K562 (cell line): ENCODE data around the gene UQCC2. TPM values are rescaled to one million over a fixed set of nuclear protein-coding genes. Genes with fewer than 3 reads are reported as not detected.

ENCODE experiments used
- BHLHE40 ChIP-seq: IDR thresholded peaks from 2 replicates; pipeline ENCODE4 v1.6.1; 2011; ENCODE audit warnings: low read length, improper control_type of control experiment
- BRF1 ChIP-seq: IDR thresholded peaks from 3 replicates; pipeline ENCODE4 v1.6.1; 2011; ENCODE audit warnings: borderline replicate concordance, mild to moderate bottlenecking; ENCODE audit not compliant: insufficient read length; ENCODE audit errors: extremely low read depth
- CBFA2T3 ChIP-seq: fragments of 450-650 bp; IDR thresholded peaks from 2 replicates; pipeline ENCODE4 v1.6.1; 2017
- CREB3L1 ChIP-seq: fragments of 450-650 bp; IDR thresholded peaks from 2 replicates; pipeline ENCODE4 v1.6.1; 2014; ENCODE audit warnings: low read depth, mild to moderate bottlenecking, moderate library complexity, borderline replicate concordance
- FOXA1 ChIP-seq: fragments of 450-650 bp; IDR thresholded peaks from 2 replicates; pipeline ENCODE4 v1.6.1; 2016; ENCODE audit warnings: mild to moderate bottlenecking, borderline replicate concordance
- GATAD2A ChIP-seq: fragments of 450-650 bp; IDR thresholded peaks from 2 replicates; pipeline ENCODE4 v1.6.1; 2017
- HDAC1 ChIP-seq, 2 experiments: fragments of 450-650 bp; IDR thresholded peaks; 2 replicates each; pipeline ENCODE4 v1.6.1; 2016 to 2017; ENCODE audit warnings: inconsistent platforms in 1 of 2, mild to moderate bottlenecking in 1 of 2, moderate library complexity in 1 of 2
- HNRNPH1 ChIP-seq: fragments of 200-400 bp; formaldehyde crosslinking; optimal IDR thresholded peaks from 2 replicates; pipeline ENCODE3; 2017; ENCODE audit warnings: low read depth, mild to moderate bottlenecking, low read length, moderate library complexity
- MTF1 ChIP-seq: fragments of 250-450 bp; sonication (Bioruptor Pico); IDR thresholded peaks from 2 replicates; pipeline ENCODE4 v1.9.0; 2021; ENCODE audit warnings: moderate library complexity, mild to moderate bottlenecking, inconsistent platforms, borderline replicate concordance
- NFE2L1 ChIP-seq: fragments of 450-650 bp; IDR thresholded peaks from 2 replicates; pipeline ENCODE4 v1.6.1; 2016; ENCODE audit warnings: missing genetic modification characterization, low read depth, mild to moderate bottlenecking, missing compliant biosample characterization, moderate library complexity, borderline replicate concordance
- NFRKB ChIP-seq: fragments of 450-650 bp; IDR thresholded peaks from 2 replicates; pipeline ENCODE4 v1.6.1; 2016; ENCODE audit warnings: low read depth
- NR1H2 ChIP-seq: sonication (generic); formaldehyde crosslinking; IDR thresholded peaks from 2 replicates; pipeline ENCODE4 v1.4.0; 2020; ENCODE audit warnings: mild to moderate bottlenecking, missing genetic modification reagents
- PHB2 ChIP-seq: fragments of 450-650 bp; IDR thresholded peaks from 2 replicates; pipeline ENCODE4 v1.6.1; 2017; ENCODE audit warnings: low read depth
- POLR2AphosphoS2 ChIP-seq: IDR thresholded peaks from 2 replicates; pipeline ENCODE4 v1.6.1; 2012; ENCODE audit warnings: low read length, improper control_type of control experiment
- RAD51 ChIP-seq: fragments of 450-650 bp; IDR thresholded peaks from 2 replicates; pipeline ENCODE4 v1.7.1; 2016; ENCODE audit warnings: low read depth, mild to moderate bottlenecking, borderline replicate concordance
- TAF15 ChIP-seq: fragments of 200-400 bp; formaldehyde crosslinking; IDR thresholded peaks from 2 replicates; pipeline ENCODE4 v1.6.1; 2017; ENCODE audit warnings: mild to moderate bottlenecking, low read depth, low read length, moderate library complexity
- ZEB2 ChIP-seq: fragments of 450-650 bp; IDR thresholded peaks from 2 replicates; pipeline ENCODE4 v1.6.1; 2016
- ZNF316 ChIP-seq: fragments of 450-650 bp; IDR thresholded peaks from 2 replicates; pipeline ENCODE4 v1.6.1; 2016
- ZNF511 ChIP-seq: sonication (generic); formaldehyde crosslinking; IDR thresholded peaks from 2 replicates; pipeline ENCODE4 v1.8.0; 2022; ENCODE audit warnings: mild to moderate bottlenecking, missing genetic modification reagents
- ZNF551 ChIP-seq: fragments of 250-450 bp; sonication (Bioruptor Pico); IDR thresholded peaks from 2 replicates; pipeline ENCODE4 v1.5.0; 2021; ENCODE audit warnings: mild to moderate bottlenecking, moderate library complexity
- ZNF609 ChIP-seq: sonication (generic); formaldehyde crosslinking; IDR thresholded peaks from 2 replicates; pipeline ENCODE4 v1.8.1; 2023; ENCODE audit warnings: missing genetic modification reagents, mild to moderate bottlenecking, borderline replicate concordance
- polyA plus RNA-seq, 8 experiments: library from polyadenylated mRNA; depleted of rRNA in 4 of 8; stranded (reverse) in 5 of 8; unstranded in 3 of 8; fragments of >200 nt; fragmentation: Nextera tagmentation in 2 of 8; fragmentation: Illumina TruSeq in 1 of 8; extraction: Ambion mirVana in 2 of 8; extraction: Trizol in 1 of 8; gene quantifications; 2 replicates each; pipeline versions ENCODE4 v1.2.1 to v1.2.3, GENCODE V29; 2011 to 2014; ENCODE audit warnings: inconsistent platforms in 1 of 8, missing spikeins in 1 of 8
- total RNA-seq, 7 experiments: library from RNA; depleted of rRNA in 6 of 7; stranded (reverse); fragments of >200 nt in 6 of 7; fragmentation: Illumina TruSeq in 2 of 7; extraction: Trizol in 2 of 7; gene quantifications; 2 replicates each; pipeline versions ENCODE4 v1.2.1 to v1.2.3, GENCODE V29; 2011 to 2021; ENCODE audit warnings: low replicate concordance in 1 of 7

UQCC2 gene
- total and polyA plus RNA-seq, 9 of the 15 experiments (the other 6 are each of a cell fraction or from before 2014, with no cell fraction given), result 58.5 to 927 (median 158) TPM

- TF ChIP-seq ZNF609 (no peak), GATAD2A (no peak), NFE2L1 (tag) (no peak), NFRKB (peak; percentile 94), POLR2AphosphoS2 (peak; percentile 46; the same call in 1 of the 2 replicates), CBFA2T3 (no peak), MTF1 (no peak), BRF1 (no peak), CREB3L1 (no peak), ZNF551 (no peak), ZEB2 (no peak), ZNF511 (CRISPR knock-in tag) (peak; percentile 81; the same call in 1 of the 2 replicates), HNRNPH1 (no peak), TAF15 (no peak), NR1H2 (CRISPR knock-in tag) (no peak; the same call in 1 of the 2 replicates), RAD51 (peak; percentile 77), HDAC1 (IDR thresholded peaks at IDR 0.05) (peak in 1 of 2 experiments; percentile 86; a peak in 2 of 4 replicates), ZNF316 (0 out of 2 replicates have a peak, but pooled peaks have one; percentile 8), FOXA1 (no peak), PHB2 (no peak), BHLHE40 (peak; percentile 99)
Observed at GRCh38 chr6:33711140-33712129, at the start of gene UQCC2 (continued).
